ENCODE measurements around the gene CELSR1.

Gene CELSR1

DNA sequence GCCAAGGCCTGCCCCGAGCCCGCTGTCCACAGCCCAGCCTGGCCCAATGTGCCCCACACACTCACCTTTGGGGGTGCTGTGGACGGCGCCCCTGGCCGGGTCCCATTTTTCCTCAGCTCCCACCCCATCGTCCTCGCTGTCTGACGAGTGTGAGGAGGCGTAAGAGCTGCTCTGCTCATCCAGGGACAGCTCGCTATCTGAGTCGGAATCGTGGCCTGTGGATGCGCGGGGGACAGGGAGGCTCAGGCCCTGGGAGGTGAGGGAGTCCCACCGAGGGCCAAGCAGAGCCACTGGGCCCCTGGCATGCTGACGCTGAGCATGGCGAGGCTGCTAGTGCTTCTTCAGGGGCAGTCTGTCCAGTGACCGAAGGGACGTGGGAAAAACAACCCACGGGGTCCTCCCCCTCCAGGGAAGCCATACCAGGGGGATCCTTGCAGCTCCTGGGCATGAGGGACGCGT is 172.2 kb downstream of the CELSR1 start:
- TF ChIP-seq, protein P1, sequence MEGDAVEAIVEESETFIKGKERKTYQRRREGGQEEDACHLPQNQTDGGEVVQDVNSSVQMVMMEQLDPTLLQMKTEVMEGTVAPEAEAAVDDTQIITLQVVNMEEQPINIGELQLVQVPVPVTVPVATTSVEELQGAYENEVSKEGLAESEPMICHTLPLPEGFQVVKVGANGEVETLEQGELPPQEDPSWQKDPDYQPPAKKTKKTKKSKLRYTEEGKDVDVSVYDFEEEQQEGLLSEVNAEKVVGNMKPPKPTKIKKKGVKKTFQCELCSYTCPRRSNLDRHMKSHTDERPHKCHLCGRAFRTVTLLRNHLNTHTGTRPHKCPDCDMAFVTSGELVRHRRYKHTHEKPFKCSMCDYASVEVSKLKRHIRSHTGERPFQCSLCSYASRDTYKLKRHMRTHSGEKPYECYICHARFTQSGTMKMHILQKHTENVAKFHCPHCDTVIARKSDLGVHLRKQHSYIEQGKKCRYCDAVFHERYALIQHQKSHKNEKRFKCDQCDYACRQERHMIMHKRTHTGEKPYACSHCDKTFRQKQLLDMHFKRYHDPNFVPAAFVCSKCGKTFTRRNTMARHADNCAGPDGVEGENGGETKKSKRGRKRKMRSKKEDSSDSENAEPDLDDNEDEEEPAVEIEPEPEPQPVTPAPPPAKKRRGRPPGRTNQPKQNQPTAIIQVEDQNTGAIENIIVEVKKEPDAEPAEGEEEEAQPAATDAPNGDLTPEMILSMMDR (IDR thresholded peaks at IDR 0.05; ENCODE audit: low read depth, low read length, missing control alignments) = no peak
- no peak overlapping the region for H3K4me3 ChIP-seq (replicated peaks; ENCODE audit: low read depth, low read length)

DNA sequence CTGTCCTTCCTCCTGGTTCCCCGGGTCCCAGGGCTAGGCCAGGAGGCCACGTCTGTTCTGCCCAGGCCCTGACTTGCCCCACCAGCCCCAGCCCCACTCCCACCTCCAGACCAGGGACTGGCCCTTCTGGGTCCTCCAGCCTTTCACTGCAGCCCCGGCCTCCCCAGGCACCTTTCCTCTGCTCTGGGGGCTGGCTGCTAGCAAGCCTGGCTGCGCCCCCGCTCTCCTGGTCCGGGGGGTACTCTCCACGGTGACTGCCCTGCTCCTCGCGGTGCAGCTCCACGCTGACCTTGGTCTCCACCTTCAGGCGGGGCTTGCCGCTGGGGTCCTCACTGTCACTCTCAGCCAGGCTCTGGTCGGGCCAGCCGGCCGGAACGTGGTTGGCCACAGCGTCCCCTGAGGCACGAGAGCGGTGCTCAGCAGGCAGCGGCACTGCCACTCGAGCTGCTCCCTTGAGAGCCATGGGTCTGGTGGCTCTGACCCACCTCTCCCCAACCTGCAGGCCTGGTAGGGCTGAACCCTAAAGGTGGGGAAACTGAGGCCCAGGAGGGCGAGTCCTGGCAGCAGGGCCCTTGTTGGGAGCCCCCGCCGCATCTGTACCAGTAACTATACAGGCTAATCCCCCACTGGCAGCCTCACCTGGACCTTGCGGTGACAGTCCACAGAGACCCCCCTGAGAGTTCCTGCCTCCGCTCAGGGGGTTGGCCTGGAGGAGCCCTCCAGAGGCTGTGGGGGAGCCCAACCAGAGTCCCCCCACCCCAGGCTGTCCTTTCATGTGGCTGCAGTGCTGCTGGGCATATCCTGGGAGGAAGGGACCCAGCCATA is 172.9 kb downstream of the CELSR1 start:
- no peak overlapping the region for H3K4me3 ChIP-seq (replicated peaks; ENCODE audit: low read depth, low read length)
- no peak for DNase-seq (ENCODE audit: extremely low read depth, low read depth)
- TF ChIP-seq, protein P1 (IDR thresholded peaks at IDR 0.05; ENCODE audit: low read depth, low read length, missing control alignments) = no peak

More for the DNA sequence above, 172.2 kb downstream of the CELSR1 start:
- DNase-seq (ENCODE audit: extremely low read depth, low read depth) = no peak

DNA sequence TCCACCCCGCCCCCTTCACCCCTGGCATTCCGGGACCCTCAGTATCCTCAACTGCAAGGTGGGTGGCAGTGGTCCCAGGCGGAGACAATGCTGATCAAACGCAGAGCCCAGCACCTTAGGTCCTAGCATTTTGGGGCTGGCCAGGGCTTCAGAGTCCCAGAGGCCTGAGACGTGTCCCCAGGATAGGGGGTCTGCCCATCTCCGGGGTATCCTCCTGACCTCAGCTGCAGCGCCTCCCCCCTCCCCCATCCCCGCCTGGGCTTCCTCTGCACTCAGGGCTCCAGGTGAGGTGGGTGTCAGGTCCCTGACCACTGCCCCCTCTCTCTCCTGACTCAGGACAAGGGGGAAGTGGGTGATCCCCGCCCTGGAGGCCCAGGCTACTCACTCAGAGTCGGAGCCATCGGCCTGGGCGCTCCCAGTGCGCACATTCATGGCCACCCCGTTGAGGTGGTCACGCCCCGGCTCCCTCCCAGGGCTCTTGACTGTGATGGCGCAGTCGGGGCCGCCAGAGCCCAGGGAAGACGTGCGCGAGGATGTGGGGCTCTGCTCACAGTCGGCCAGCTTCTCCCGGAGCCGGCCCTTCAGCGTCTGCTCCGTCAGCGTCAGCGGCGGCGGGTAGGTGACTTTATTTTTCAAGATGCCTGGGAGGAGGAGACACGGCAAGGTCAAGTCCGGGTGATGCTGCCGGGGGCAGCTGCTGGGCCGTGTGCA is 173.7 kb downstream of the CELSR1 start:
- DNase-seq (ENCODE audit: extremely low read depth, low read depth) = no peak
- TF ChIP-seq, protein P1 (IDR thresholded peaks at IDR 0.05; ENCODE audit: low read depth, low read length, missing control alignments) = no peak
- H3K4me3 ChIP-seq (replicated peaks; ENCODE audit: low read depth, low read length) = no peak overlapping the region

DNA sequence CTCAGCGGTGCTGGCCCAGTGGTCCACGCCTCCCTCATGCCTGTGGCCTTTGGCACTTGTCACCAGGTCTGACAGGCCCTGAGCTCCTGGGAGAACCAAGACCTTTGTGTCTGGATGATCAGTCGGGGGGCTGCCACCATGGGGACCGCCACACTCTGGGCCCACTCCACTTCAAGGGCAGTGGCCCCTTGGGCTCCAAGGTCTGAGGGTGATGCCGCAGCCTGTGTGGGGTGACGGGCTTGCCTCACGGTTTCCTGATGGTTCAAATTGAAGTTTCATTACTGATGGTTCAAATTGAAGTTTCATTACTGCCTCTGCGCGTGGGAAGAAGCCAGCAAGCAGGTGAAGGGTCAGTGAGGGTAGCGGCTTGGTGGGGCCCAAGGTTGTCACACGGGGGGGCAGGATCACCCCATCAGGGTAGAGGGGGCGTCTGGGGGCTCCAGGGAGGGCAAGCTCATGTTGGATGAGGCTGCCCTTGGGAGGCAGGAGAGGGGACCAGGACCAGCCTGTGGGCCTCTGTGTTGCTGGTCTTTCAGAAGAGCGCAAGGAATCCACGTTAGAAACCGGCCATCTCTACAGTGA is 174.4 kb downstream of the CELSR1 start:
- DNase-seq (ENCODE audit: extremely low read depth, low read depth) = no peak
- H3K4me3 ChIP-seq (replicated peaks; ENCODE audit: low read depth, low read length) = no peak overlapping the region
- TF ChIP-seq, protein P1 (IDR thresholded peaks at IDR 0.05; ENCODE audit: low read depth, low read length, missing control alignments) = no peak

DNA sequence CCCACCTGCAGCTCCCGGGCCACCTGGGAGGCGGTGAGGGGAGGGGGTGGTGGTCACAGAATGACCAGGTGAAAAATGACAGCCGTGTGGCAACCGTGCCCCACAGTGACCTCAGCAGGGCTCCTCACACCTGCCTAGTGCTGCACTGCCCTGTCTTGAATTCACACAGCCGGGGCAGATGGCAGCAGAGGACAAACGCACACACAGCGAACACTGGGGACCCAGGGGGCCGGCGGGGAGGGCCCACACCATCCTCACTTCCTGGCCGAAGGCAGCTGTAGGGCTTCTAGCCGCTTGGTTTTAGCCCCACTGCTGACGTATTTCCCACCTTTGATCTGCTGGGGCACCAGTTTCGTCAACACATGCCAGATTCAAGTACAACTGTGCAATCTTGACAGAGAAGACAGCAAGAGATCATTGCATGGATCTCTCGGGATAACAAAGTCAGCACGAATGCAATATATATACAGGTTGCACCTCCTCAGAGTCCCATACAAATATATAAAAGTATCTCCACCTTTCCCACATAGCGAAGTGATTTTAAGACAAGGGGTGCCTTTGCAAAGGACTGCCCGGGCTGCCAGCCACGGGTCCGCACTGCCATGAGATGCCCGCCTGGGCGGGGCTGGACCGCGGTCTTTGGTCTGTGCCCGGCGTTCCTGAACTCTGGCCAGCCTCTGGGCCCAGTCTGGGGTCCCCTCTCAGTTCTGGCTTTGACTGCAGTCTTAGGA is 175.1 kb downstream of the CELSR1 start:
- DNase-seq (ENCODE audit: extremely low read depth, low read depth) = no peak
- TF ChIP-seq, protein P1 (IDR thresholded peaks at IDR 0.05; ENCODE audit: low read depth, low read length, missing control alignments) = no peak
- no peak overlapping the region for H3K4me3 ChIP-seq (replicated peaks; ENCODE audit: low read depth, low read length)

DNA sequence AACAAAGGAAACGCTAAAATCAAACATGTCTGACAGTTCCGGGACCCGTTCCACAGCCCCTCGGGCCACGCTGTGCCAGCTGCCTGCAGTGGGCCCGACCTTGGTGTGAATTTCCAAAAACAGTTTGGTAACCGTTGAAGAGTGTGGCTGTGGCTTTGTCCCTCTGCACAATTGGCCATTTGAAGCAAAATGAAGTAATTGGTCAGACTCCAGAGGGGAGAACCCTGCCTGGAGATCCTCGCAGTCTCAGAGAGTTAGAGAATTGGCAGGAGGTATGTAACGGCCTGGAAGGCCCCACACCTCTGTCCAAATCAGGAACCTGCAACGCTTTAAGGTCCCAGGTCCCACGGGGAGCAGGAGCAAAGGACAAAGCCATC is 175.6 kb downstream of the CELSR1 start:
- no peak overlapping the region for H3K4me3 ChIP-seq (replicated peaks; ENCODE audit: low read depth, low read length)
- TF ChIP-seq, protein P1 (IDR thresholded peaks at IDR 0.05; ENCODE audit: low read depth, low read length, missing control alignments) = no peak
- DNase-seq (ENCODE audit: extremely low read depth, low read depth) = no peak
